Mucosa of stomach (tissue), 1 donor: Measurements from ENCODE around the gene CREBBP.

Experiments used
- H3K27me3 ChIP-seq: one replicate; pipeline ENCODE4 v1.7.0; 2013; ENCODE audit warnings: mild to moderate bottlenecking, low read length; ENCODE audit not compliant: control insufficient read depth, insufficient read depth
- H3K36me3 ChIP-seq: one replicate; pipeline ENCODE4 v1.7.0; 2013; ENCODE audit warnings: low read length; ENCODE audit not compliant: control insufficient read depth, insufficient read depth
- H3K4me1 ChIP-seq: one replicate; pipeline ENCODE4 v1.7.0; 2013; ENCODE audit warnings: mild to moderate bottlenecking, low read length; ENCODE audit not compliant: control insufficient read depth, insufficient read depth
- H3K4me3 ChIP-seq: one replicate; pipeline ENCODE4 v1.7.0; 2013; ENCODE audit warnings: low read length
- H3K9ac ChIP-seq: one replicate; pipeline ENCODE4 v1.7.0; 2013; ENCODE audit warnings: mild to moderate bottlenecking, low read length, moderate library complexity
- H3K9me3 ChIP-seq: one replicate; pipeline ENCODE4 v1.7.0; 2013; ENCODE audit warnings: mild to moderate bottlenecking, low read length, moderate library complexity; ENCODE audit not compliant: control insufficient read depth
- donor health status: Pancreatic carcinoma.

Gene CREBBP

DNA sequence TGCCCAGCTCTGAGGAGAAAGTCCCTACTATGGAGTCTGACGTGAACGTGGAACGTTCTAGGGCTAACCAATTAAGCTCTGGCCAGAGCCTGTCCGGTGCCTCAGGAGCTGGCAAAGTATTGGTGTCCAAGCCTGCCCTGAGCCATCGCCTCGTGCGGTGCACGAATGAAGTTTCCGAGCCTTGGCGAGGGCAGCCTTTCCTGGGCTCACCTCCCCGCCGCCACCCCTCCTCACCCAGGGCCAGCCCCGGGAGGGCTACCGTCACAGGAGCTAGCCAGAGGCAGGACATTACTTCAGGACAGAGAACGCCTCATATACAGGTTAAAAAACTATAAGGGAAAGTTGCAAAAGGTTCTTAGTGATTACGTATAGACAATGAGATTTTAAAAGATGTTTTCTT lies 139.6 kb downstream of the CREBBP start:
- peaks cover 11% of the 10 kb centered on the region for H3K36me3 ChIP-seq
- no peaks in the 10 kb centered on the region for H3K27me3 ChIP-seq
- no peaks in the 10 kb centered on the region for H3K9me3 ChIP-seq
- no peak overlapping the region for H3K4me3 ChIP-seq
- no peaks in the 10 kb centered on the region for H3K4me1 ChIP-seq
- no peak overlapping the region for H3K9ac ChIP-seq

GRCh38 chr16:3740186-3740585 lies 140.3 kb downstream of the CREBBP start:
- Histone ChIP-seq H3K9me3 (no peaks in the 10 kb centered on the region), H3K9ac (no peak overlapping the region), H3K4me3 (no peak overlapping the region), H3K4me1 (no peaks in the 10 kb centered on the region), H3K27me3 (no peaks in the 10 kb centered on the region), H3K36me3 (peaks cover 18% of the 10 kb centered on the region)

DNA sequence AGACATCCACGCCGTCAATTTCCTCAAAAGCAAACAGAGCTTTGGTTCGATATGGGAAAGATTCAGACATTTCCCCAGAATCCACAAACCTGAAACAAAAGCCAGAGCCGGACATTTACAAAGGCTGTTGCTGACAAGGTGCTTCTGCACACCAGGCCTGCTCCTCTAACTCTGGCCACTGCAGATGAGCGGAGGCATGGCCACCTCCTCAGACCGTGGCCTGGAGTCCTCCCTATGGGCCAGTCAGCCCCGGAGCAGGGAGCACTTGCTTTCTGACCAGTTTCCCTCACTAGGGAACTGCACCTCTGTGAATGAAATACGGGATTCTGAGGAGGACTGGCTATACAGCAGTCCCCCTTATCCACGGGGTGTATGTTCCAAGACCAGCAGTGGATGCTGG lies 140.9 kb downstream of the CREBBP start:
- Histone ChIP-seq H3K27me3 (no peaks in the 10 kb centered on the region), H3K9me3 (no peaks in the 10 kb centered on the region), H3K4me1 (no peaks in the 10 kb centered on the region), H3K9ac (no peak overlapping the region), H3K4me3 (no peak overlapping the region), H3K36me3 (peaks cover 22% of the 10 kb centered on the region)

DNA sequence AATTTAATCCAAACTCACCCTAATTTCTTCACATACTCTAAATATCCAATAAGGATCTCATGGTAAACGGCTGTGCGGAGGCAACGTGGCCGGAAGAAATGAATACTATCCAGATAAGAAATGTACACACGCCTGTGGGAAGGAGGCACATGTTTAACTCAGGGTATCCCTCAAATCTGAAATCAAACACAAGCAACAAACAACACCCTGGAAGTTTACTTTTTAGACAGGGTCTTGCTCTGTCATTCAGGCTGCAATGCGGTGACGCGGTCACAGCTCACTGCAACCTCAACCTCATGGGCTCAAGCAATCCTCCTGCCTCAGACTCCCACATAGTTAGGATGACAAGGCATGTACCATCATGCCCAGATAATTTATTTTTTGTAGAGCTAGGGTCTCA lies 142.0 kb downstream of the CREBBP start:
- Histone ChIP-seq H3K9ac (no peak overlapping the region), H3K36me3 (peaks cover 22% of the 10 kb centered on the region), H3K4me1 (no peaks in the 10 kb centered on the region), H3K27me3 (no peaks in the 10 kb centered on the region), H3K4me3 (no peak overlapping the region), H3K9me3 (no peaks in the 10 kb centered on the region)

- H3K4me1 ChIP-seq = no peaks in the 10 kb centered on the region
- no peak overlapping the region for H3K4me3 ChIP-seq
- H3K9ac ChIP-seq = no peak overlapping the region
- H3K9me3 ChIP-seq = no peaks in the 10 kb centered on the region
- H3K36me3 ChIP-seq = peaks cover 18% of the 10 kb centered on the region
- no peaks in the 10 kb centered on the region for H3K27me3 ChIP-seq
Measured at GRCh38 chr16:3738128-3738527, 142.4 kb downstream of the CREBBP start.

DNA sequence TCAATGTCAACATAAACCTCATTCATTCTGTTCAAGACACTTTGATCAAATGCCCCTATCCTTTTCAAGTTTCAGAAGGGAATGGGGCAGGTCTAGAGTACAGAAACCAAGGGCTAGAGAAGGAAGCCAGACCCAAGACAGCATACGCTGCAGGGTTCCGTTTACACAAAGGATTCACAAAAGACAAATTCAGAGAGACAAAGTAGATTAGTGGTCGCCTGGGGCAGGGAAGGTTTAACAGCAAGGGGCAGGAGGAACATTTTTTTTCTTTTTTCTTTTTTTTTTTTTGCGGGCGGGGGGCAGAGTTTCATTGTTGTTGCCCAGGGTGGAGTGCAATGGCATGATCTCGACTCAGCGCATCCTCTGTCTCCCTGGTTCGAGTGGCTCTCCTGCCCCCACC lies 143.3 kb downstream of the CREBBP start:
- no peak overlapping the region for H3K4me3 ChIP-seq
- H3K4me1 ChIP-seq = no peaks in the 10 kb centered on the region
- H3K36me3 ChIP-seq = peaks cover 14% of the 10 kb centered on the region
- no peaks in the 10 kb centered on the region for H3K27me3 ChIP-seq
- no peak overlapping the region for H3K9ac ChIP-seq
- H3K9me3 ChIP-seq = no peaks in the 10 kb centered on the region

DNA sequence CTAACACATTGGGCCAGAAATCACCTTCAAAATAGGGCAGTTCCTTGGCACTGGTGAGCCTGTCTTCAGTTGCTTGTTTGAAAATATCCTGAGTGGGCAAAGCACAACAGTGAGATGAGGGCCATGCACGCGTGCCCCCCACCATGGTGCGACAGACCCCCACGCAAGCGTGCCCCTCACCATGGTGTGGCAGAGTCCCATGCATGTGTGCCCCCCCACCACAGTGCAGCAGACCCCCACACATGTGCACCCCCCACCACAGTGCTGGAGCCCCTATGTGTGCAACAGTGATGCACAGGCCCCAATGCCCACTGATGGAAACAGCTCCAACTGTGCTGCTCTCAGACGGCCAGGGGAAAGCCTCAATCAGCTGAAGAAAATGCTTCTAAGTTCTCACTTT lies 144.4 kb downstream of the CREBBP start:
- H3K4me3 ChIP-seq = no peak overlapping the region
- no peak overlapping the region for H3K9ac ChIP-seq
- peaks cover 14% of the 10 kb centered on the region for H3K36me3 ChIP-seq
- H3K27me3 ChIP-seq = no peaks in the 10 kb centered on the region
- no peaks in the 10 kb centered on the region for H3K4me1 ChIP-seq
- no peaks in the 10 kb centered on the region for H3K9me3 ChIP-seq

- H3K27me3 ChIP-seq = no peaks in the 10 kb centered on the region
- no peak overlapping the region for H3K4me3 ChIP-seq
- no peaks in the 10 kb centered on the region for H3K9me3 ChIP-seq
- no peaks in the 10 kb centered on the region for H3K4me1 ChIP-seq
- H3K9ac ChIP-seq = no peak overlapping the region
- peaks cover 14% of the 10 kb centered on the region for H3K36me3 ChIP-seq
Measured at GRCh38 chr16:3735541-3735940, 145.0 kb downstream of the CREBBP start.

DNA sequence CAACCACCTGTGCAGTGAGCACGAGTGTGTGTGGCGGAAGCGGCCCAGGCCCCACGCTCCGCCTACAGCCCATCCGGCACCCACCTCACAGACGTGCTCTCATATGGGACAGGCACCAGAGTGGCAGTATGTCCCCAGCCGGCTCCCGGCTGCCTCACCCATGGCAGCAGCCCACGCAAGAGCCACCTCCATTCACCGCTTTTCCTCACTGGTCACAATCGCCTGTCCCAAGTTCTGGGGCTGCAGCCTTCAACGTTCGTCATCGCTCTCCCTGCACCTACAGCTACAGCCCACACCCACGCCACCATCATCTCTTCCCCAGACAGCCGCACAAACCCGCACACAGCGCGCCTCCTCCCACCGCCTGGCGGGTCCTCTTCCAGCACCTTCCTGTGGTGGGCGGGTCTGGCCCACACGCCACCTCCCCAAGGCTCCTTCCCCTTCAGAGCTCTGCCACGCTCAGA lies 145.7 kb downstream of the CREBBP start:
- Histone ChIP-seq H3K4me1 (no peaks in the 10 kb centered on the region), H3K9me3 (no peaks in the 10 kb centered on the region), H3K9ac (no peak overlapping the region), H3K36me3 (peaks cover 14% of the 10 kb centered on the region), H3K4me3 (no peak overlapping the region), H3K27me3 (no peaks in the 10 kb centered on the region)

DNA sequence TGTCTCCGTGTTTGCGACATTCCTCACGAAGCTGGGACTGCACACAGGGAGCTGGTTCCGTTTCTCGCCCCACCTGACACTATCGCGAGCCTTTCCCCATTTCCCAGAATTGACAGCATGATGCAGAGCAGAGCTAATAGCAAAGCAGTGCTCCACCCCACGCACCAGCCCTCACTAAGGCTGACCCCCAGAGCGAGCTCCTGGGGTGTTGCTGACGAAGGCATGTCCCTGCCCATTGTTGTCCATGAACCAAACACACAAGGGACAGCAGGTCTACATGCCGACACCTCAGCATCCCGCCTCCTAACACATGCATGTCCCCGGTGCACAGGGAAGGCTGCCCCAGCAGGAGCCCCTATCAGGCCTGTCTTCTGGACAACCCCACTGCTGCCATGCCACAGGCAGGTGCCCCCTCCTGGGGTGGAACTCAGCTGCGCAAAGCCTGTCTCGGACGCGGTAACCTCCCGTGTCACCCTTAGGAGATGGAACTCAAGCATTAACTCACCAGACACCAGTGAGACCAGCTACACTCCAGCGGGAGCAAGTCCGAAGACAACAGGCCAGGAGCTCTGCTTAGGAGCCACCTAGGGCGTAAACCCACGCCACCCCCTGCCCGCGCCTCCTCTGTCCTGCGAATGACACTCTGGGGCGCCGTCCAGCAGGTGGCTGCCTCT lies 146.3 kb downstream of the CREBBP start:
- H3K9ac ChIP-seq = no peak overlapping the region
- H3K36me3 ChIP-seq = peaks cover 14% of the 10 kb centered on the region
- no peaks in the 10 kb centered on the region for H3K4me1 ChIP-seq
- H3K9me3 ChIP-seq = no peaks in the 10 kb centered on the region
- no peak overlapping the region for H3K4me3 ChIP-seq
- no peaks in the 10 kb centered on the region for H3K27me3 ChIP-seq

DNA sequence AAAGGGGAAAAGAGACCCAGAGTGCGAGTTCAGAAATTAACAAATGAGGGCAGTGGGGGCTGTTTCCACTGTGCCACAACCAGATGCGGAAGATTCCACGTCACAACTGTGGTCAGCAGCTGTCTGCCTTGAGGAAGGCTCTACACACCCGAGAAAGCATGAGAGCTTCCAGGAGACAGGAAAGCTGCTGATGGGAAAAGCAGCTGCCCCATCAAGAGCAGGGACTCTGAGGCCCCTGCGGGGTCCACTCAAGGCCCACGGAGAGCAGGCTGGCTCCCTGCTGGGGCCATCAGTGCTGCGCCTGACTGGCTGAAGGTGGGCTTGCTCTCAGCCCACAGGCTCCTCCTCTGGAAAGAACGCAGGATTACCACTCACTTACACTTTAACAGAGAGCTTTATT lies 148.3 kb downstream of the CREBBP start:
- H3K9me3 ChIP-seq = no peaks in the 10 kb centered on the region
- no peaks in the 10 kb centered on the region for H3K27me3 ChIP-seq
- H3K4me1 ChIP-seq = no peaks in the 10 kb centered on the region
- peaks cover 20% of the 10 kb centered on the region for H3K36me3 ChIP-seq
- no peak overlapping the region for H3K4me3 ChIP-seq
- H3K9ac ChIP-seq = no peak overlapping the region

DNA sequence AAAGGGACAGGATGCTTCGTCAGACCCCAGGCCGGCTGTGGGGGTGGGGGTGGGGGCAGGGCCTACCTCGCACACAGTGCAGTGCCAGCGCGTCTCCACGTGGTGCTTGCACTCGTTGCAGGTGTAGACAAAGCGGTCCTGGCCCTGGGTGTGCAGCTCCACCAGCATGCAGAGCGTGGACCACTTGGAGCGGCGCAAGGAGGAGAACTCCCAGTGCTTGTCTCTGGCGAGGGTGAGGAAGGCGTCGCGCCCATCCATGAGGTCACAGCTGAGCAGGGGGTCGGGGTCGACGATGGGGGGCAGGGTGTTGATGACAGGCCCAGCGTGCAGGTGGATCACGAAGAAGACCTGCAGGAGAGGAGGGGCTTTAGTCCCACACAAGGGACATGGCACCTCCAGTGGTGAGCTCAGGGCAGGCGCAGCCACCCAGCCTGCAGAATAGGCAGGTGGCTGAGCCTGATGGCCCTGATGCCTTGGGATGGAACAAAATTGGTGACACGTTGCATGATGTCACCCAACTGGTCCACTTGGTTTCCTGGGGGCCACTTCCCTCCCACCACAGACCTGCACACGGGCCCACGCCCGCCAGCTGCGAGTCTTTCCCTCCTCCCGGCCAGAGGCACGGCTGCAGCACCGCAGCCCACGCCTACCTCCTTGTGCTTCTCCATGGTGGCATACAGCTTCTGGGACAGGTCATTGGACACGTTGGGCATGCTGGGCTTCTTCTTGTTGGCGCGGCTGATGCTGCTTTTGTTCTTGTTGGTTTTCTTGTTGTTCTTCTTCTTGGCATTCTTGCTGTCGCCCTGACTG lies 149.2 kb downstream of the CREBBP start:
- Histone ChIP-seq H3K4me1 (no peaks in the 10 kb centered on the region), H3K36me3 (peaks cover 20% of the 10 kb centered on the region), H3K9me3 (no peaks in the 10 kb centered on the region), H3K9ac (no peak overlapping the region), H3K27me3 (no peaks in the 10 kb centered on the region), H3K4me3 (no peak overlapping the region)
